GM21390 (cell line): ENCODE measurements around the gene ARHGAP25.
A peak's percentile ranks its signal among the peaks of the same experiment; 100 is the strongest.

Experiments used
- ATAC-seq: cut with Tn5 transposase; IDR thresholded peaks from one replicate; pipeline ENCODE4 v1.9.1; 2021; ENCODE audit not compliant: unreplicated experiment

The ARHGAP25 gene

DNA sequence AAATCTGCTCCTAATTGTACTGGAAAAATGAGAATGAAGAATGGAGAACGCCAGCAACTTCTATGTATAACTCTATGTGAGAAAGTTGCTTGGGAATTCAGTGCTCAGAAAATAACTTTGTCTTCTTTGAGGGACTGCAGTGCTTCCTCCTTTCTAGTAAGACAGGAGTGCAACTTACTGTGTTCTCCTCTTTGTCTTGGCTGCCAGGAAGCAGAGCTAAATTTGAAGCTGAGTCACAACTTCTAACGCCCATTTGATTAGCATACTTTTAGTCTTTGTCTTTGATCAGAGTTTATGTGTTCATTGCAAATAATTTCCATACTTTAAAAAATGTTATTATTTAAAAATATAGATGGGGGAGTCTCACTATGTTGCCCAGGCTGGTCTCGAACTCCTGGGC is 6.6 kb downstream of the ARHGAP25 start:
- no peak for ATAC-seq

DNA sequence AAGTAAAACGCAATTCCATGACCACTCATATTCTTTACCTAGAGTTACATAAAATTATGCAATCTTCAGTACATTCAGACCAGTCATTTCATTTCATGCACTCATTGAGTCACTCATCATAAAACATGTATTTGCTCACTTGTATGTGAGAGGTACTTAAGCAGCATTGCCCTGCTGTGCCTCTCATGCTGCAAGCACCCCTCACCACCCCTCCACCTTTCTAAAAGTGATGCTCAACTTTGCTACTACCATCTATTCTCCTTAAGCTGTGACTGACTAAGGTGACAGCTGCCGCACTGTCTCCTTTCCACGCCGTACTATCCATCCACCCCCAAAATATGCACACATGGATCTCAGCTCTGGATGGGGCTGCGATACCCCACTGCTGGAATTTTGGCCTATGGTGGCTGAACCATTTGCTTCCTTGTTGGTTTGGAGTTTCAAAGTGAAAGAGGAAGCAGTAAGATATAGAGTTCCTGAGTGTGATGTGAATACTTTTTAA is 7.2 kb downstream of the ARHGAP25 start:
- ATAC-seq: no peak

DNA sequence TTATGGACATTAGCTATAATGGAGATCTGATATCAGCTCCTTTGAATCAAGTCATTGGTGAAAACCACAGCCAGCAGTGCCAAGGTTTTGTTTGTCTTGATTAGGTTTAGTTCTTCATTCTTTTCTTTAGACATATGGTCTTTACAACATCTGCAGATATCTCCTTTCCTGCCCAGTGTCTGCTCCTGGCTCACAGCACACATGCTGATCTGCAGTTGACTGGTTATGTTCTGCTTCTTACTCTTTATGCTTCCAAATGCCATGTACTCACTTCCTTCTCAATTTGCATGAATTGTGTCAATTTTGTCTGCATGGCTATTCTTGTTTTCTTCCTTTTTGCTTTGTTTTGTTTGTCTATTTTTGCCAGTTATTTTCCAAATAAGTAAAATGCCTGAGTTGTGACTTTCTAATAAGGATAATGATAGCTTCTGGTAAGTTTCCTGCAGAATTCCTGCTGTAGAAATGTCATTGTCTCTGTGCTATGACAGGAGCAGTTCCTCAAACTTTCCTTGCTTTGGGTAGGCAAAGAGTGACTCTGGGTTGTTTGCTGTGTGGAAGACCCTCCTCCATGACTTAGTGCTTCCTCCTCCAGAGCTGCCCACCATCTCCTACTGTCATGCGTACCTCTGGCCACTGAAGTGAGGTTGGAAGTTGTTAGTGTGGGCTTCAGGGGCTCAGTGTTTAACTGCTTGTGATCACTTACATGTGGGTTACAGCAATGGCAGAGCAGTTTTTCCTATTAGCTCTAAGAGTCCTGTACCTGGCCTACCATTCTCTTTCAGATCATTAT is 8.2 kb downstream of the ARHGAP25 start:
- peak; percentile 30 for ATAC-seq

DNA sequence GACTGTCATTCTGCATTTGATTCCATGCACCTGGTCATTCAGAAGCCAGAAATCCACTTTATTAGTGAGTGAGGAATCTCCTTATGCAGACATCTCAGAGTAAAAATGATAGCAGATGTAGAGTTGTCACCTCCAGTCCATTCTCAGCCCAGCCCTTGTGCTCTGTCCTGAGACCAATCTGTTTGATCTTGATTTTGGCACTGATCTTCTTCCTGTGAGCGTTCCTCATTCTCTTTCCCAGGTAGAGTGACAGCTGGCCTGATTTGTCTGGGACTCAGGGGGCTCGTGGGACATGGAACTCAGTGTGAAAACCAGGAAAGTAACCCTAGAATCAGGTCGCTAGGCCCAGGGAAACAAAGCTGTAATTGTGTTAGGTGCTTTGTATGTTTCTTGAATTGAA is 8.9 kb downstream of the ARHGAP25 start:
- no peak for ATAC-seq

DNA sequence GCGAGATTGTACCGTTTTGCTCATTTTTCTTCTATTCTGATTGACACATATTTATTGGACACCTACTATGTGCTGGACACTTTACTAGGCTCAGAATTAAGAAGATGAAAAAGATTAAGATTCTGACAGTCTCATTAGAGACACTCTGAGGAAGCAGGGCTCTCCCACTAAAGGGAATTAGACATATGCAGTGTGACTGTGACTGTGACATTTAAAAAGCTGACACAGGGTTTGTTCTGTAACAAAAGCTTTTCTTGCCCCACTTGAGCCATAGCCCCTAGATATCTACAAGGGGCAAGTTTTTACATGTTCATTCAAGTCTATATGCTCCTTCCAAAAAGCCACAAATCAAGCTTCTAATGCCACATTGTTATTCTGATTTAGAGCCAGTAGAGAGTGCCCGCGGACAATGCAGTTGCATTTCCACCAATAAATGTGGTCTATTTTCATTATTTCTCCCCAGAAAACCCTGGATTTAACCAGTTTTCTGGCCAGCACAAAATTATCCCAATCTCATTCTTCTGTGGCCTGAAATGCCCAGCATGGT is 9.8 kb downstream of the ARHGAP25 start:
- ATAC-seq: no peak

DNA sequence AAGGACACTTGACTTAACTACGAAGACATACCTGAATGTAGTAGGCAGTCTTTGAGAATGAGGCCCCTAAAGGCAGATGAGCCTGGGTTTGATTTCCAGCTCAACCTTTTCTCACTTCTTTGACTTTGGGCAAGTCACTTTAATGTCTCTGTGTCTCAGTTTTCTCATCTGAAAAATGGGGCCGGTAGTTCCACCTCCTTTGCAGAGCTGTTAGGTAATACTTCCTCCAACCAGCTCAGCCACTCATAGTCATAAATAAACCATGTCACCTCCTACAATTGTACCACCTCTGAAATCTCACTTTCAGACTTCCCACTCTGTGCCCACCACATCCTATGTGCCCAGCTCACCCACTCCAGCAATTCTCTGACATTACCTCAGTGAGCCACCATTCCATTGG is 10.4 kb downstream of the ARHGAP25 start:
- no peak for ATAC-seq

DNA sequence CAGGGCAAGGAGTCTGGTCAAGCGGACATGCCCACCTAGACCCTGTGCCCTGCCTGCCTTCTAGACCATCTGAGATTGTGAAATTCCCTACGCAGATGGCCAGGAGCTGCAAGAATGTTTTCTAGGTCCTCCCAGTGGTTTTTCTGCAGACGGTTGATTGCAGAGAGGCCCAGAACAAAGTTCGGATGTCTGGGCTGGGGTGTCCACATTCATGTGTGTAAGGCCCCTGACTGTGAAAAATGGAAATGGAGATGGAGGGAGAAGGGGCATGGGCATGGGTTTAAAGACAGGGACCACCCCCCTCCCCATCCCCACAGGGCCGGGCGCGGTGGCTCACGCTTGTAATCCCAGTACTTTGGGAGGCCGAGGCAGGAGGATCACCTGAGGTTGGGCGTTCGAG is 11.8 kb downstream of the ARHGAP25 start:
- ATAC-seq: no peak

DNA sequence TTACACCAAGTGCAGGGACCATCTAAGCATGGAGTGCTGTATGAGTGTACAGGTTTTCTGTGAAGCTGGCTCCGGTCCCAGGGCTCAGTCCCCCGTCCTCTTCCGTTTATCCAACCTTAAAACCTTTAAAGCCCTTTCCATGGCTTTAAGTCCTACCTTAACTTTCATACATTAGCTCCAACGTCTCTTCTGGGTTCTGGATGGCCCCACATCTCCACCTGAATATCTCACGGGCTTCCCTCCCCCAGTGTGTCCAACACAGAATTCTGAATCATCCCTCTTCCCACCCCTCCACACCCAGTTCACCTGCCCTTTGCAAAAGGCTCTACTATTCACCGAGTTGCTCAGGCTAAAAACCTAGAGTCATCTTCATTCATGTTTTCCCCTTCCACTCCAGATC is 12.8 kb downstream of the ARHGAP25 start:
- no peak for ATAC-seq

DNA sequence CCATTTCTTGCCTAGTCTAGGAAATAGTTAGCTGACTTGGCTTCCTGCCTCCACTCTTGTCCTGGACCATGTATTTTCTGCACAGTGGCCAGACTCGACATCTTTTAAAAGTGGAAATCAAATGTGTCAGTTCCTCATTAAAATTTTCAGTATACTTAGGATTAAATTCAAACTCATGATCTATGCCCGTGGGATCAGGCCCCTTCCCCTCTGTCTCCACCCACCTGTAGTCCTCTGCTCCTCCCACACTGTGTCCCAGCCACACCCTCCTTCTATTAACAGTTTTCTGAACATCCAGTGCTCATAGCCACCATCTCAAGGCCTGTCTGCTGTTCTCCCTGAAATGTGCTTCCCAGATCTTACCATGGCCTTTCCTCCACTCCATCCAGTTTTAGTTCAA is 13.3 kb downstream of the ARHGAP25 start:
- ATAC-seq: no peak

DNA sequence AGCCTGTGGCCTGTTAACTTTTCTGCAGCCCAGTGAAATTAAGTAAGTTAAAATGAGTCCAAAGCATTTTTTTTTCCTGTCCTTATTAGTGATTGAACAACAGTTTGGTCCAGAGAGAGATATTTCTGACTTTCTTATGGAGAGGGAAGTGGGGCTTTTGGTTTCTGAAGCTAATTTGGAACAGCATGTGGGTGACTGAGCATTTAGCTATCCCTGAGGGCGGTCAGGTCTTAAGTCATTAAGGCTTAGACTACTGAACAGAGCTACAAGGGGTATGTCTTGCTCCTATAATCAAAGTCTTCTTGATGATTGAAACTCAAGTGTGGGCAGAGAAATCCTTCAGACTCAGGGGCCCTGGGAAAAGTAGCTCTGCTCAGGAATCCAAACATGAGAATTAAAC is 14.0 kb downstream of the ARHGAP25 start:
- ATAC-seq: no peak

DNA sequence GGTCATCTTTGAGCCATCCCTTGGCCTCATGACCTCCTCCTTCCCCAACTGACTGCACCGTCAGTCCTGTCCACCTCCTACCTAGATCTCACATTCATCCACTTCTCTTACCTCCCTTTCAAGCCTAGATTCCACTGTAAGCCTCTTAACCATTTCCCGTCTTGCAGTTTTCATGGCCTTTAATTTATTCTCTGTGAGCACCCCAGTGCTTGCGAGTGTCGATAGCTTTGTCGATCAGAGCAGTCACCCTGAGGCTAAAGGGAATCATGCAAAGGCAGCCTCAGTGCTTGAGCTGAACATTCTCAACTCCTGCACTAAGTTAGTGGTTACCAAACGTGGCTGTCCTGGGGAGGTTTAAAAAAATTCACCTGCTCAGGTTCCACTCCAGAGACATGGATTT is 14.7 kb downstream of the ARHGAP25 start:
- ATAC-seq: no peak

DNA sequence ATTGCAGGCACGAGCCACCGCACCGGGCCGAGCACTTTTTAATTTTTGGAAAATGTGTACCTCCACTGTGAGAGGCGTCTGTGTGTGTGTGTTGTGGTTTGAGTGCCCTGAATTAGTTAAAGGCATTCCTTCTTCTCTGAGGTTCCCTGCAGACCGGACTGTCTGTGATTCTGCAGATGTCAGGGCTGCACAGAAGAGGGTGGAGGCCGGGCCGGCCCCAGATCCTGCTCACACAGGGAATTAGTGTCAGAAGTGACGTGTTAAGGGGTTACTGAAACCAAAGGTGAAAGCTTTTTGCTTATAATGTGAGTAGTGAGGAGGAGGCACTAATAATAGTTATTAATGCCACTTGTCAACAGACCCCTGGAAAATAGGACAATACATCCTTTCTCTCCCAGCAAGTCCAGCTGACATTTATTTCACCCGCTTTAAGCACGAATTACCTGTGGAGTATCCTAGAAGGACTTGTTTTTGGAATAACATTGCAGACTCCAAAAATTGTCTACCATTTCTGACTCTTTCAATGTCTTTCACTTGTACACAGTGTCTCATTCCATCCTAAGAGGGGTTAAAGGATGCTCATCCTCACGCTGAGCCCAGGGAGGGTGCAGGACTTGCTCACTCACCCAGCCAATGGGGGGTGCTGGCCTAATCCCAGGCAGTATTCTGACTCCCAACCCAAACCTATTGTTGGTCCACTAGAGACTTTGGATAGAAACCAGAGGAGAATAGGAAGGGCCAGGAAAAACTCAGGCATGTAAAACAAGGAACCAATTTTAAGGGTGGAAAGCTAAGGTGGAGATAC is 16.2 kb downstream of the ARHGAP25 start:
- ATAC-seq: no peak

DNA sequence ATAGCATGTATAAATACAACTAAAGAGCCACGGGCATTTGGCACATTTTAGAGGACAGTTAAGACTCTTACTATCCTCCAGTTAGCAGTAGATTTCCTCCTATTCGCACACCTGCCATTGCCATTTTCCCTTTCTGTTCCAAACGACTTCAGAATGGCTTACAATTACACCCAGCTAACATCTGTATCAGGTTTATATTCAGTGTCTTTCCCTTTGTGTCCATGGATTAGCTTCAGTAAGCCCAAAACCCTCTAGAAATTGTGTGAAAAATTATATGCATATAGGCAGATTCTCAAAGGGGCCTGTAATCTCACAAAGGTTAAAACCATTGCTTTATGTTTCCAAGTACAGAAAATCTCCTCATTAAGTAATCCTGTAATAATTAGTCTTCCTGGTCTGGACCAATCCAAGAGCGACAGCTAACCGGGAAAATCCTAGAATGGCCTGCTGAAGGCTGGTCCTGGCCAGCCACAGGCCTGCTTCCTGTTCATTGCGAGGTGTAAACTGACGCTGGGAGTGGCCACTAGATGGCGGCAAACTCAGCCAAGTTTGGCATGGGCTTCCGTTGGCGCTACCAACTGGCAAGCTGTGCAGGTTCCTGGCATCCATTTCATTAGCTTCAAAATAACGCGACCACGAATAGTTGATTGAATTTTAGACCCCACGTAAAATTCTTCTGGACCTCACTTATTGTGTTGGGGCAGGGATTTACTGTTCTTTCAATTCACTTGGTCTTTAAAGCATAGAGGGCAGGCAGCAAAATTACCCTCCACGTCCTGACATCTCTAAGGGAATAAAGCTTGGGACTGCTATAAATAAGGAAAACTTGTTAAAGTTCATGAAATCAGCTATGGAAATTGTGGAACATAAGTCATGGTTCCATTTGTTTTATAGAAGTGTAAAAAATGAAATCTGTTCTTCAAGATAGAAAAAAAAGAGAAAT is 17.1 kb downstream of the ARHGAP25 start:
- ATAC-seq: peak; percentile 93

DNA sequence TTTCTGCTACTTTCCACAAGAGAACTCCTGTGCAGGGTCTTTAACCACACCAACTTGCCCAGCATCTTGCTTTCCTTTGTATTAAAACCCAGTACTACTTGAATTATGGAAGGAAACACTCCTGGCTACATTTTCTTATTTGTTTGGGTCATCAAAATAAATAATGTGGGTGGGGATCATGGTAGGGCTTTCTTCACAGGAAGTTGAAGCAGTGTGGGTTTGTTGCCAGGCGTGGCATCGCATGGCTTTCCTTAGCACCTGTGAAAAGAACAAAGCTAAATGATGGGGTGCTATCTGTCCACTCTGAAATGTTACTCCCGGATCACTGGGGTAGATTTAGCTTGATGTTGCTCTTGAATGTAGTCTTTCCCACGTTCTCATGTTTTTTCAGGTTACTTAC is 18.7 kb downstream of the ARHGAP25 start:
- no peak for ATAC-seq

DNA sequence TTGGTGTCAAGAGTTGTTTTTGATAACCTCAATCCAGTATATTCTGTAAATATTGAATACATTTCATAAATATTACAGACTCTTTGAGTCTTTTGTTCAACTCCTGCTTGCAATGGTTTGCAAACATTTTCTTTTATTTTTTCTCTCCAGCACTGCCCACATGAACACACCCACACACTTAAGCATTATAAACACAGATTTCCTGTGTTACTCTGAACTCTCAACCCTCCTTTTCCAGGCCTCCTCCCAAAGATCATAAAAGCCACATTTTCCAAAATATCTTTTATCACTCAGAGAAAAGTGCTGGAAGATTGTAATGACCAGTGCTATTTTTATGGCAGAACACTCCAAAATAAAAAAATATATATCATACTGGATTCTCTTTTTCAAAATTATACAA is 20.5 kb downstream of the ARHGAP25 start:
- ATAC-seq: no peak

DNA sequence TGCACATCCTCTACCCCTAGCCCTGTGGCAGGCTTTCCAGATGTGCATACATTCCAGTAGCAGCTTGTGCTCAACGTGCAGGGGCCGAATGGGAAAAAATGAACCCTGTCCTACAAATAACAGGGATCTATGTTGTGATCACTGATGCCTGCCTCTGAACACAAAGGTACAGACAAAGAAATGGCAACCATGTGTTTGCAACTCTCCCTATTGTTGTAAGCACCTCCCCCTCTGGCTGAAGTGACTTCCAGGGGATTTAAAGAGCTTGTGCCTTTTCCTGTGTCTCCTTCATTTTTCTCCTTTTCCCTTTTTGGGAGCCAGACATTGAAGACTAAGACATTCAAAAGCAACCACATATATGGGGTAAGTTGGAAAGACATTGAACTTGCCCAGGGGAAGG is 21.6 kb downstream of the ARHGAP25 start:
- no peak for ATAC-seq

DNA sequence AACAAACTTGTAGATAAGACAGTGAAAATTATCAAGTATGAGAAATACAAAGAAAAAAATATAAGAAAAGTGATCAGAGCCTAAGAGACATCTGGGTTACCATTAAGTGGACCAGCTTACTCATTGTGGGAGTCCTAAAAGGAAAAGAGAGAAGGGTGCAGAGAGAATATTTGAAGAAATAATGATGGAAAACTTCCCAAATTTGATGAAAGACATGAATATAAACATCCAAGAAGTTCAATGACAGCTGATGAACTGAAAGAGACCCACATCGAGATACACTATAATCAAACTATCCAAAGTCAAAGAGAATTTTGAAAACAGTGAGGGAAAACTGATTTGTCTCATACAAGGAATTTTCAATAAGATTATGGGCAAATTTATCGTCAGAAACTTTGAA is 22.5 kb downstream of the ARHGAP25 start:
- no peak for ATAC-seq

DNA sequence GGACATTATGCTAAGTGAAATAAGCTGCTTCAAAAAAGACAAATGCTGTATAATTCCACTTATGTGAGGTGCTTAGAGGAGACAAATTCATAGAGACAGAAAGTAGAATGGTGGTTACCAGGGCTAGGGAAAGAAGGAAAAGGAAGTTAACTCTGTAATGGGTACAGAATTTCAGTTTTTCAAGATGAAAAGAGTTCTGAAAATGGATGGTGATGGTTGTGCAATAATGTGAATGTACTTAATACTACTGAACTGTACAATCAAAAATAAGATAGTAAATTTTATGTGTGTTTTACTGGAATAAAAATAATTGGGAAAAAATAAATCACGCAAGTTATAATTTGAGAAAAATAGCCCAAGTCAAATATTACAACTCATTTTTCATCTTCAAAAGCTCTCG is 27.5 kb downstream of the ARHGAP25 start:
- no peak for ATAC-seq

DNA sequence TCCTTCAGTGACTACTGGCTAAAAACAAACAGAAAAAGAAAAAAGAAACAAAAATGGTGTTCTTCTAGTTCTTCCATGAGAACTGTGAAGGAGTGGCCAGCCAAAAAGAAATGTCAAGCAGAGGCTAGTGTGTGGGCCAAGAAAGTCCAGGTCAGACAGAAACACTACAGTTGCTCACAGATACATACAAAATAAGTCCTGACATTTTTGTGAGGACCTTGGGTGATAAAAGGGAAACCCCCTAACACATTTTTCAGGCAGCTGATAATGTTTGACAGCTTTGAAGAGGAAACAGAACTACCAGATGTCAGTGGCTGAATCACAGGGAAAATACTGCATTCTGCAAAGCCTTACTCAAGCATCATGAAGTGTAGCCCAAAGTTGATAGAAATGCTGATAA is 28.1 kb downstream of the ARHGAP25 start:
- peak; percentile 36 for ATAC-seq

DNA sequence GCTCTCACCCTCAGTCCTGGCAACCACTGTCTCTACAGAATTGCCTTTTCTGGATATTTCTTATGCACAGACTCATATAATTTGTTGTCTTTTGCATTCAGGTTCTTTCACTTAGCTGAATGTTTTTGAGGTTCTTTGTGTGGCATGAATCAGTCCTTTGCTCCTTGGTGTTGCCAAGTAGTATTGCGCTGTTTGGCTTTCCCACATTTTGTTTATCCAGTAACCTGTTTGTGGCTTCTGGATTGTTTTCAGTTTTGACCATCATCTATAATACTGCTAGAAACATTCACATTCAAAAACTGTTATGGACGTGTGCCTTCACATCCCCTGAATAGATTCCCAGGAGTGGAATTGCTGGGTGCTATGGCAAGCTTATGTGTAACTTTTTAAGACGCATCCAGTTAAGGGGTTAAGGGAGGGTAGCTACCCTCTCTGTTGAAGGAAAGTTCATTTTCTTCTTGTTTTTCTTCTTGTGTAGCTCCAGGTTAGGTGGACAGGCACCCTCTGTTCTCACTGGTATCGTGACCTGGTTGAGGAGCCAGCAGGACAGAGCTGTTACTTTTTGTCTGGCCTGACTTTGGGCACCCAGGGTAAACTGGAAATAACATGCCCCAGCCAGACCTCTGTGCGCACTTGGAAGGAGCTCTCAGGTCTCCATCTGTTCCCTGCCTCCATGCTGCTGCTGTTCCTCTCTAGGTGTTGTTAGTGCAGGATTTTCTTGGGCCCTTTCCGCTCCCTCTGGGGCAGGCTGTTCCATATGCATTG is 29.6 kb downstream of the ARHGAP25 start:
- no peak for ATAC-seq
